HepG2 (cell line): ENCODE measurements around the gene CCDC122. TPM values are rescaled to one million over a fixed set of nuclear protein-coding genes. Genes with fewer than 3 reads are reported as not detected.

Experiments used
- ASH2L ChIP-seq: fragments of 300-600, 200-600 bp; sonication (generic); IDR thresholded peaks from 2 replicates; pipeline ENCODE4 v1.7.0; 2017; ENCODE audit warnings: low read depth, mild to moderate bottlenecking, moderate library complexity, mixed read lengths, low read length; ENCODE audit not compliant: insufficient read length
- FUBP1 ChIP-seq: sonication (generic); formaldehyde crosslinking; IDR thresholded peaks from 2 replicates; pipeline ENCODE4 v1.5.1; 2020; ENCODE audit warnings: missing genetic modification reagents, mild to moderate bottlenecking, borderline replicate concordance
- HNRNPK ChIP-seq: fragments of 200-400 bp; formaldehyde crosslinking; IDR thresholded peaks from 2 replicates; pipeline ENCODE4 v1.6.1; 2018; ENCODE audit warnings: low read length, low read depth, moderate library complexity, mild to moderate bottlenecking; ENCODE audit not compliant: poor library complexity, severe bottlenecking
- NFE2L2 ChIP-seq: fragments of 150-350 bp; IDR thresholded peaks from 2 replicates; pipeline ENCODE4 v1.6.1; 2014; ENCODE audit warnings: low read length
- NFIB ChIP-seq: sonication (generic); formaldehyde crosslinking; IDR thresholded peaks from 2 replicates; pipeline ENCODE4 v1.9.0; 2021; ENCODE audit warnings: missing genetic modification reagents, mild to moderate bottlenecking, borderline replicate concordance
- NKX3-1 ChIP-seq: sonication (generic); formaldehyde crosslinking; IDR thresholded peaks from 2 replicates; pipeline ENCODE4 v1.5.0; 2020; ENCODE audit warnings: missing genetic modification reagents
- NR0B2 ChIP-seq: sonication (generic); formaldehyde crosslinking; IDR thresholded peaks from 2 replicates; pipeline ENCODE4 v1.4.0; 2020; ENCODE audit warnings: mild to moderate bottlenecking, missing genetic modification reagents
- SMAD3 ChIP-seq: sonication (generic); formaldehyde crosslinking; IDR thresholded peaks from 2 replicates; pipeline ENCODE4 v1.4.0; 2020; ENCODE audit warnings: missing genetic modification reagents
- SRY ChIP-seq: sonication (generic); formaldehyde crosslinking; IDR thresholded peaks from 2 replicates; pipeline ENCODE4 v1.8.0; 2022; ENCODE audit warnings: mild to moderate bottlenecking, missing genetic modification reagents
- TRAFD1 ChIP-seq: sonication (generic); formaldehyde crosslinking; IDR thresholded peaks from 2 replicates; pipeline ENCODE4 v1.5.1; 2020; ENCODE audit warnings: missing genetic modification reagents, mild to moderate bottlenecking, borderline replicate concordance
- ZNF124 ChIP-seq: sonication (generic); formaldehyde crosslinking; IDR thresholded peaks from 2 replicates; pipeline ENCODE4 v1.4.0; 2020; ENCODE audit warnings: missing genetic modification reagents
- ZNF432 ChIP-seq: sonication (generic); formaldehyde crosslinking; IDR thresholded peaks from 2 replicates; pipeline ENCODE4 v1.5.0; 2020; ENCODE audit warnings: missing genetic modification reagents, mild to moderate bottlenecking, borderline replicate concordance
- ZNF557 ChIP-seq: sonication (generic); formaldehyde crosslinking; IDR thresholded peaks from 2 replicates; pipeline ENCODE4 v1.4.0; 2020; ENCODE audit warnings: missing genetic modification reagents
- ZNF564 ChIP-seq: sonication (generic); formaldehyde crosslinking; IDR thresholded peaks from 2 replicates; pipeline ENCODE4 v1.8.1; 2023; ENCODE audit warnings: mild to moderate bottlenecking, missing genetic modification reagents
- ZNF577 ChIP-seq: sonication (generic); formaldehyde crosslinking; IDR thresholded peaks from 2 replicates; pipeline ENCODE4 v1.4.0; 2020; ENCODE audit warnings: mild to moderate bottlenecking, low read depth, missing genetic modification reagents, borderline replicate concordance
- ZNF747 ChIP-seq: sonication (generic); formaldehyde crosslinking; IDR thresholded peaks from 2 replicates; pipeline ENCODE4 v1.8.1; 2023; ENCODE audit warnings: missing genetic modification reagents, mild to moderate bottlenecking, borderline replicate concordance
- polyA plus RNA-seq, 8 experiments: library from polyadenylated mRNA; depleted of rRNA in 3 of 8; stranded (reverse) in 7 of 8; unstranded in 1 of 8; fragments of >200 nt; fragmentation: Illumina TruSeq in 4 of 8; extraction: Trizol in 4 of 8; gene quantifications; 2 replicates each; pipeline versions ENCODE4 v1.2.1 to v1.2.3, GENCODE V29; 2011 to 2016; ENCODE audit warnings: low read depth in 4 of 8, missing spikeins in 1 of 8, mixed read lengths in 1 of 8; ENCODE audit not compliant: insufficient read depth in 1 of 8
- total RNA-seq, 5 experiments: library from RNA; depleted of rRNA; stranded (reverse); fragments of >200 nt; fragmentation: Illumina TruSeq; extraction: Trizol; gene quantifications; 2 replicates each; pipeline ENCODE4 v1.2.3, GENCODE V29; 2016; ENCODE audit warnings: low read depth in 1 of 5
- TF ChIP-seq, protein P1 (sequence below): IDR thresholded peaks from 2 replicates; pipeline ENCODE4 v1.6.1; 2016
- TF ChIP-seq, protein P2 (sequence below): sonication (generic); formaldehyde crosslinking; IDR thresholded peaks from 2 replicates; pipeline ENCODE4 v1.4.0; 2020; ENCODE audit warnings: missing genetic modification reagents

CCDC122 gene
- total and polyA plus RNA-seq, 2 of the 13 experiments (the other 11 are each of a cell fraction or from before 2014, with no cell fraction given): 0.32 to 3.5 TPM

DNA sequence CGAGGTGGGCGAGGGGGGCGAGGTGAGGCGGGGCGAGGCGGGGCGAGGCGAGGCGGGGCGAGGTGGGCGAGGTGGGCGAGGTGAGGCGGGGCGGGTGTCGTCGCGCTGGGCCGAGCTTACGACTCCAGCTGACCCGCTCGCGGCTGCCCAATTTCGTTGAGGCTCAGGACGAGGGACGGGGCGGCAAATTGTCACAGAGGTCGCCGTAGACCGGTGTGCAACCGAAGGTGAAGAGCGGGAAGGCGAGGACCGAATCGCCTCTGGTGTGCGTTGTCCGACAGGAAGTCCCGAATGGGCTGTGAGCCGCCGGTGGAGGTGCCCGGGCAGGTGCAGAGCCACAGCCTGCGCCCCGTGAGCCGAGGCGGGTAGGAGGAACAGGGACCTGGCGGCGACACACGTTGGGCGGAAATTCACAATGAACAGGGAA, 228 bp upstream of the CCDC122 start, which contains the start of gene LACC1 (continued):
- TF ChIP-seq, protein P1, sequence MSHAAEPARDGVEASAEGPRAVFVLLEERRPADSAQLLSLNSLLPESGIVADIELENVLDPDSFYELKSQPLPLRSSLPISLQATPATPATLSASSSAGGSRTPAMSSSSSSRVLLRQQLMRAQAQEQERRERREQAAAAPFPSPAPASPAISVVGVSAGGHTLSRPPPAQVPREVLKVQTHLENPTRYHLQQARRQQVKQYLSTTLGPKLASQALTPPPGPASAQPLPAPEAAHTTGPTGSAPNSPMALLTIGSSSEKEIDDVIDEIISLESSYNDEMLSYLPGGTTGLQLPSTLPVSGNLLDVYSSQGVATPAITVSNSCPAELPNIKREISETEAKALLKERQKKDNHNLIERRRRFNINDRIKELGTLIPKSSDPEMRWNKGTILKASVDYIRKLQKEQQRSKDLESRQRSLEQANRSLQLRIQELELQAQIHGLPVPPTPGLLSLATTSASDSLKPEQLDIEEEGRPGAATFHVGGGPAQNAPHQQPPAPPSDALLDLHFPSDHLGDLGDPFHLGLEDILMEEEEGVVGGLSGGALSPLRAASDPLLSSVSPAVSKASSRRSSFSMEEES (CRISPR knock-in tag): no peak; the same call in 1 of the 2 replicates
- TF ChIP-seq, protein P2, sequence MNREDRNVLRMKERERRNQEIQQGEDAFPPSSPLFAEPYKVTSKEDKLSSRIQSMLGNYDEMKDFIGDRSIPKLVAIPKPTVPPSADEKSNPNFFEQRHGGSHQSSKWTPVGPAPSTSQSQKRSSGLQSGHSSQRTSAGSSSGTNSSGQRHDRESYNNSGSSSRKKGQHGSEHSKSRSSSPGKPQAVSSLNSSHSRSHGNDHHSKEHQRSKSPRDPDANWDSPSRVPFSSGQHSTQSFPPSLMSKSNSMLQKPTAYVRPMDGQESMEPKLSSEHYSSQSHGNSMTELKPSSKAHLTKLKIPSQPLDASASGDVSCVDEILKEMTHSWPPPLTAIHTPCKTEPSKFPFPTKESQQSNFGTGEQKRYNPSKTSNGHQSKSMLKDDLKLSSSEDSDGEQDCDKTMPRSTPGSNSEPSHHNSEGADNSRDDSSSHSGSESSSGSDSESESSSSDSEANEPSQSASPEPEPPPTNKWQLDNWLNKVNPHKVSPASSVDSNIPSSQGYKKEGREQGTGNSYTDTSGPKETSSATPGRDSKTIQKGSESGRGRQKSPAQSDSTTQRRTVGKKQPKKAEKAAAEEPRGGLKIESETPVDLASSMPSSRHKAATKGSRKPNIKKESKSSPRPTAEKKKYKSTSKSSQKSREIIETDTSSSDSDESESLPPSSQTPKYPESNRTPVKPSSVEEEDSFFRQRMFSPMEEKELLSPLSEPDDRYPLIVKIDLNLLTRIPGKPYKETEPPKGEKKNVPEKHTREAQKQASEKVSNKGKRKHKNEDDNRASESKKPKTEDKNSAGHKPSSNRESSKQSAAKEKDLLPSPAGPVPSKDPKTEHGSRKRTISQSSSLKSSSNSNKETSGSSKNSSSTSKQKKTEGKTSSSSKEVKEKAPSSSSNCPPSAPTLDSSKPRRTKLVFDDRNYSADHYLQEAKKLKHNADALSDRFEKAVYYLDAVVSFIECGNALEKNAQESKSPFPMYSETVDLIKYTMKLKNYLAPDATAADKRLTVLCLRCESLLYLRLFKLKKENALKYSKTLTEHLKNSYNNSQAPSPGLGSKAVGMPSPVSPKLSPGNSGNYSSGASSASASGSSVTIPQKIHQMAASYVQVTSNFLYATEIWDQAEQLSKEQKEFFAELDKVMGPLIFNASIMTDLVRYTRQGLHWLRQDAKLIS: no peak
- TF ChIP-seq ASH2L: peak; percentile 8
- TF ChIP-seq ZNF564 (CRISPR knock-in tag): 0 out of 2 replicates have a peak, but pooled peaks have one; percentile 11
- TF ChIP-seq NR0B2 (CRISPR knock-in tag): 0 out of 2 replicates have a peak, but pooled peaks have one; percentile 9
- 0 out of 2 replicates have a peak, but pooled peaks have one; percentile 32 for TF ChIP-seq SRY (CRISPR knock-in tag)
- TF ChIP-seq TRAFD1: 0 out of 2 replicates have a peak, but pooled peaks have one; percentile 23
- TF ChIP-seq NFIB (CRISPR knock-in tag): peak; percentile 5; the same call in 1 of the 2 replicates
- TF ChIP-seq ZNF432 (CRISPR knock-in tag): no peak
- no peak for TF ChIP-seq ZNF124 (CRISPR knock-in tag)
- TF ChIP-seq ZNF557 (CRISPR knock-in tag): no peak
- TF ChIP-seq SMAD3 (CRISPR knock-in tag): no peak
- peak; percentile 5 for TF ChIP-seq HNRNPK
- TF ChIP-seq ZNF577 (CRISPR knock-in tag): 0 out of 2 replicates have a peak, but pooled peaks have one; percentile 6
- TF ChIP-seq NFE2L2: no peak
- TF ChIP-seq FUBP1 (CRISPR knock-in tag): no peak
- no peak for TF ChIP-seq NKX3-1
- TF ChIP-seq ZNF747 (CRISPR knock-in tag): no peak
